HCT116 (cell line): ENCODE data around the gene DHX15.

Source experiments
- EGR1 ChIP-seq: IDR thresholded peaks from 2 replicates; pipeline ENCODE4 v1.6.1; 2012; ENCODE audit warnings: low read depth
- EZH2phosphoT487 ChIP-seq: fragments of 200-600 bp; IDR thresholded peaks from 2 replicates; pipeline ENCODE4 v1.6.1; 2018; ENCODE audit warnings: antibody characterized with exemption, borderline replicate concordance
- SP1 ChIP-seq: IDR thresholded peaks from 2 replicates; pipeline ENCODE4 v1.6.1; 2012; ENCODE audit warnings: low read depth
- TF ChIP-seq, protein P1 (sequence below), 3 experiments: fragments of 200-600 bp in 1 of 3; sonication (generic) in 1 of 3; IDR thresholded peaks in 2 of 3; conservative IDR thresholded peaks in 1 of 3; 2 replicates each; pipeline ENCODE4 v1.5.1; 2012 to 2017; ENCODE audit warnings: low read depth in 2 of 3, low read length in 2 of 3, antibody characterized with exemption in 1 of 3, borderline replicate concordance in 1 of 3, control low read depth in 1 of 3, mild to moderate bottlenecking in 1 of 3, mixed read lengths in 1 of 3, mixed run types in 1 of 3, moderate library complexity in 1 of 3; ENCODE audit not compliant: insufficient read depth in 1 of 3
- TF ChIP-seq, protein P2 (sequence below): IDR thresholded peaks from 2 replicates; pipeline ENCODE4 v1.6.1; 2012; ENCODE audit warnings: low read depth

DNA sequence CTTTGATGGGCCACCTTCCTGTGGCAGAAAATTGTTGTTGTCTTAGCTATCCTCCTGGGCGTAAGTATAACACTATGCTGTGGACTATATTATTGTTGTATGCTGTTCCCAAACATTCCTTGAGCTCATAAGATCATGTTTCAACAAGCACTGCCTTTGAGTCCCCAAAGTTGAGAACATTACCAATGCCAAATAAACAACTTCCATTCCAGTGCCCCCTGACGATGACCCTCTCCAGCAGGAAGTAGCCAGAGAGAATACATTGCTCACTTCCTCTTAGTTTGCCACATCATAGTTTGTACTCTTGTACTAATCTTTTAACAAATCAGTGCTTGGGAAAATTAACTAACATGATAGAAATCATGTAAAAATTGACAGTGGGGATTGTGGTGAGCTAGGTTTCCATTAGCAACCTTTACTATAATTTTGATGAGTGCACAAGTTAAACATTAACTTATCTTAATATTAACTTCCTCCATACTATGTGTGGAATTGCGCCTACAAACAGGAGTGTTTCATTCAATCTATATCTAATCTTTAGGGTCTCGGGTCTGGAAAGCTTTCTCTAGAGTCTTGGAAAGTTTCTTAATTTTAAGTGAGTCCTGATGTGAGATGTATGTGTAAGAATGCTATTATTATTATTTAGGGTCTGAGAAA is 20.3 kb upstream of the DHX15 start:
- TF ChIP-seq EGR1 = no peak
- no peak for TF ChIP-seq SP1
- TF ChIP-seq, protein P1, sequence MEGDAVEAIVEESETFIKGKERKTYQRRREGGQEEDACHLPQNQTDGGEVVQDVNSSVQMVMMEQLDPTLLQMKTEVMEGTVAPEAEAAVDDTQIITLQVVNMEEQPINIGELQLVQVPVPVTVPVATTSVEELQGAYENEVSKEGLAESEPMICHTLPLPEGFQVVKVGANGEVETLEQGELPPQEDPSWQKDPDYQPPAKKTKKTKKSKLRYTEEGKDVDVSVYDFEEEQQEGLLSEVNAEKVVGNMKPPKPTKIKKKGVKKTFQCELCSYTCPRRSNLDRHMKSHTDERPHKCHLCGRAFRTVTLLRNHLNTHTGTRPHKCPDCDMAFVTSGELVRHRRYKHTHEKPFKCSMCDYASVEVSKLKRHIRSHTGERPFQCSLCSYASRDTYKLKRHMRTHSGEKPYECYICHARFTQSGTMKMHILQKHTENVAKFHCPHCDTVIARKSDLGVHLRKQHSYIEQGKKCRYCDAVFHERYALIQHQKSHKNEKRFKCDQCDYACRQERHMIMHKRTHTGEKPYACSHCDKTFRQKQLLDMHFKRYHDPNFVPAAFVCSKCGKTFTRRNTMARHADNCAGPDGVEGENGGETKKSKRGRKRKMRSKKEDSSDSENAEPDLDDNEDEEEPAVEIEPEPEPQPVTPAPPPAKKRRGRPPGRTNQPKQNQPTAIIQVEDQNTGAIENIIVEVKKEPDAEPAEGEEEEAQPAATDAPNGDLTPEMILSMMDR (IDR thresholded peaks at IDR 0.05 in 2 of 3, conservative IDR thresholded peaks at IDR 0.05 in 1 of 3; ENCODE audit: borderline replicate concordance in 1 of 3, insufficient read depth in 1 of 3, low read depth in 2 of 3, low read length in 2 of 3) = no peak
- TF ChIP-seq, protein P2, sequence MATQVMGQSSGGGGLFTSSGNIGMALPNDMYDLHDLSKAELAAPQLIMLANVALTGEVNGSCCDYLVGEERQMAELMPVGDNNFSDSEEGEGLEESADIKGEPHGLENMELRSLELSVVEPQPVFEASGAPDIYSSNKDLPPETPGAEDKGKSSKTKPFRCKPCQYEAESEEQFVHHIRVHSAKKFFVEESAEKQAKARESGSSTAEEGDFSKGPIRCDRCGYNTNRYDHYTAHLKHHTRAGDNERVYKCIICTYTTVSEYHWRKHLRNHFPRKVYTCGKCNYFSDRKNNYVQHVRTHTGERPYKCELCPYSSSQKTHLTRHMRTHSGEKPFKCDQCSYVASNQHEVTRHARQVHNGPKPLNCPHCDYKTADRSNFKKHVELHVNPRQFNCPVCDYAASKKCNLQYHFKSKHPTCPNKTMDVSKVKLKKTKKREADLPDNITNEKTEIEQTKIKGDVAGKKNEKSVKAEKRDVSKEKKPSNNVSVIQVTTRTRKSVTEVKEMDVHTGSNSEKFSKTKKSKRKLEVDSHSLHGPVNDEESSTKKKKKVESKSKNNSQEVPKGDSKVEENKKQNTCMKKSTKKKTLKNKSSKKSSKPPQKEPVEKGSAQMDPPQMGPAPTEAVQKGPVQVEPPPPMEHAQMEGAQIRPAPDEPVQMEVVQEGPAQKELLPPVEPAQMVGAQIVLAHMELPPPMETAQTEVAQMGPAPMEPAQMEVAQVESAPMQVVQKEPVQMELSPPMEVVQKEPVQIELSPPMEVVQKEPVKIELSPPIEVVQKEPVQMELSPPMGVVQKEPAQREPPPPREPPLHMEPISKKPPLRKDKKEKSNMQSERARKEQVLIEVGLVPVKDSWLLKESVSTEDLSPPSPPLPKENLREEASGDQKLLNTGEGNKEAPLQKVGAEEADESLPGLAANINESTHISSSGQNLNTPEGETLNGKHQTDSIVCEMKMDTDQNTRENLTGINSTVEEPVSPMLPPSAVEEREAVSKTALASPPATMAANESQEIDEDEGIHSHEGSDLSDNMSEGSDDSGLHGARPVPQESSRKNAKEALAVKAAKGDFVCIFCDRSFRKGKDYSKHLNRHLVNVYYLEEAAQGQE = no peak
- TF ChIP-seq EZH2phosphoT487 = no peak
